GM13977 (cell line): ENCODE results near the gene KDM4C.

Experiments
- DNase-seq: peaks from one replicate; pipeline ENCODE4 v3.0.0; 2012; ENCODE audit warnings: low spot score
- in situ Hi-C: fragments of 300-500 bp; cut with MboI; formaldehyde crosslinking; loops from one replicate; pipeline ENCODE4 v1.12.0; 2022; ENCODE audit warnings: low sequenced_read_pairs, low pct_unique_long_range_greater_than_20kb, mixed read lengths, inconsistent platforms; ENCODE audit not compliant: unreplicated experiment
- TF ChIP-seq, protein P1 (sequence below): IDR thresholded peaks from 2 replicates; pipeline ENCODE4 v1.5.1; 2012; ENCODE audit warnings: mild to moderate bottlenecking, control low read depth; ENCODE audit not compliant: insufficient read depth; ENCODE audit errors: extremely low read depth, missing control alignments

KDM4C gene

DNA sequence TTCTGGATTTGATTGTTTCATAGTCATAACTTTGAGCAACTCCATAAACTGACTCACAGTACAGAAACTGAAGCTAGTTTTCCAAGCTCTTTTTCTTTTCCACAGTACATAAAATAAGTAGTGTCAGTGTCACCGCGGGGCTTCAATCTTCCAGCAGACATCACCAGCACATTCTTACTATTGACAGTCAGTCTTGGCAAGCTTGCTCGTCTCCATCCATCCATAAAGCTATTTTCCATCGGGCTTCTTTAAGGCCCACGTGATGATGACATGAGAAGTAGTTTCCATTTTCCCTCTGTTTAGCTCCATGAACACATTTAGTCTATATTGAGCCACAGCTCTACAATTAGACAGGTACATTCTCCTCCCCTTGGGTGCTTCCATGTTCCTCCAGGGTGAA, 443.4 kb downstream of the KDM4C start:
- no peak for DNase-seq
- in situ Hi-C loops, result no loop called here
- TF ChIP-seq, protein P1, sequence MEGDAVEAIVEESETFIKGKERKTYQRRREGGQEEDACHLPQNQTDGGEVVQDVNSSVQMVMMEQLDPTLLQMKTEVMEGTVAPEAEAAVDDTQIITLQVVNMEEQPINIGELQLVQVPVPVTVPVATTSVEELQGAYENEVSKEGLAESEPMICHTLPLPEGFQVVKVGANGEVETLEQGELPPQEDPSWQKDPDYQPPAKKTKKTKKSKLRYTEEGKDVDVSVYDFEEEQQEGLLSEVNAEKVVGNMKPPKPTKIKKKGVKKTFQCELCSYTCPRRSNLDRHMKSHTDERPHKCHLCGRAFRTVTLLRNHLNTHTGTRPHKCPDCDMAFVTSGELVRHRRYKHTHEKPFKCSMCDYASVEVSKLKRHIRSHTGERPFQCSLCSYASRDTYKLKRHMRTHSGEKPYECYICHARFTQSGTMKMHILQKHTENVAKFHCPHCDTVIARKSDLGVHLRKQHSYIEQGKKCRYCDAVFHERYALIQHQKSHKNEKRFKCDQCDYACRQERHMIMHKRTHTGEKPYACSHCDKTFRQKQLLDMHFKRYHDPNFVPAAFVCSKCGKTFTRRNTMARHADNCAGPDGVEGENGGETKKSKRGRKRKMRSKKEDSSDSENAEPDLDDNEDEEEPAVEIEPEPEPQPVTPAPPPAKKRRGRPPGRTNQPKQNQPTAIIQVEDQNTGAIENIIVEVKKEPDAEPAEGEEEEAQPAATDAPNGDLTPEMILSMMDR, result no peak

DNA sequence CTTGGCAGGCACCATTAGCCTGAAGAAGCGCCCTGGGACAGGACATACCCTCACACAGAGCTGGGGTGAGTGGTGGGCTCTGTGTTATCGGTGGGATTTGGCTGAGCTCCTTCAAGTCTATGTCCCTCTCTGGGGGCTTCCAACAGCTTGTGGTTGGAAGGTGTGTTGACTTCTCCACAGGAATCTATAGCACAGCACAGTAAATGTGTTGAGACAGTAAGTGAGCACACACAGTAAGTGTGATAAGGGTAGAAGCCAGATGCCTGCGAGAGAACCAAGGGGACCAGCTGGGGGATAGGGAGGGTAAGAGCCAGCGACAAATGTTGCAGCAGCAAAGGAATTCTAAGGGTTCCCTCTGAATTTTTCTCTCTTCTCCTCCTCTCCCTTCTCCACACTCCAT, 448.0 kb downstream of the KDM4C start:
- DNase-seq, result no peak
- TF ChIP-seq, protein P1, result no peak
- in situ Hi-C loops, result no loop called here

DNA sequence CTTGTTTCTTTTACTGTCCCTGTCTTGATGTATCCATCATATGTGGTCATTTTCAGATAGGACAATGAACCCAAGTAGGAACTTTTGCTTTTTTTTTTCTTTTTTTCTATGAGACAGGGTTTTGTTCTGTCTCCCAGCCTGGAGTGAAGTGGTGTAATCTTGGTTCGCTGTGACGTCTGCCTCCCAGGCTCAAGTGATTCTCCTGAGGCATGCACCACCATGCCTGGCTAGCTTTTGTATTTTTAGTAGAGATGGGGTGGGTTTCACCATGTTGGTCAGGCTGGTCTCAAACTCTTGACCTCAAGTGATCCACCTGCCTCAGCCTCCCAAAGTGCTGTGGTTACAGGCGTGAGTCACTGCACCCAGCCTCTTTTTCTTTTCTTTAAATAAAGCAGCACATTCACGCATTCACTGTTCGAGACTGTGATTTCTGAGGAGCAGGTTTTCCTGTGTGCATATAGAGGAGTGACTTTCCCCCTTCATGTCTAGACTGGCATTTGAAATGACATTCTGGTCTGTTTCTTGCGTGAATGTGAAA, 448.5 kb downstream of the KDM4C start:
- no peak for DNase-seq
- in situ Hi-C loops, result no loop called here
- TF ChIP-seq, protein P1, result no peak

- TF ChIP-seq, protein P1, result no peak
- in situ Hi-C loops, result no loop called here
- no peak for DNase-seq
Measured at GRCh38 chr9:7209016-7209715, 451.4 kb downstream of the KDM4C start.

DNA sequence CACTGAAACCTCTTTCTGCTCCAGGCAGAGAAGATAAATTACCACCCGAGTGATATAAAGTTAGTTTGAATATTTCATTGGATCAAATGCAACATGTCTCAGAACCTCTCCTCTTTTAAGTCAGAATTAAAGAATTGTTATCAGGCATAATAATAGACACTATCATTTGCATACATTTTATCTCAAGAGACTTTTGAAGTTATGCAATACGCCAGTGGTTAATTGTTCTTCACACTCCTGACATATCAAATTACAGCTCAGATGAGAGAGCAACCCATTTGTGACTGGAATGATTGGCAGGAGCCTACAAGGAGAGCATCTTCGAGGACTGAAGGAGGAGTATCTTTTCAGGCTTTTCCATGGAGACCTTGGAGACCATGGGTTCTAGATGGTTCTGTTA, 452.2 kb downstream of the KDM4C start:
- DNase-seq, result no peak
- TF ChIP-seq, protein P1, result no peak
- in situ Hi-C loops, result no loop called here

DNA sequence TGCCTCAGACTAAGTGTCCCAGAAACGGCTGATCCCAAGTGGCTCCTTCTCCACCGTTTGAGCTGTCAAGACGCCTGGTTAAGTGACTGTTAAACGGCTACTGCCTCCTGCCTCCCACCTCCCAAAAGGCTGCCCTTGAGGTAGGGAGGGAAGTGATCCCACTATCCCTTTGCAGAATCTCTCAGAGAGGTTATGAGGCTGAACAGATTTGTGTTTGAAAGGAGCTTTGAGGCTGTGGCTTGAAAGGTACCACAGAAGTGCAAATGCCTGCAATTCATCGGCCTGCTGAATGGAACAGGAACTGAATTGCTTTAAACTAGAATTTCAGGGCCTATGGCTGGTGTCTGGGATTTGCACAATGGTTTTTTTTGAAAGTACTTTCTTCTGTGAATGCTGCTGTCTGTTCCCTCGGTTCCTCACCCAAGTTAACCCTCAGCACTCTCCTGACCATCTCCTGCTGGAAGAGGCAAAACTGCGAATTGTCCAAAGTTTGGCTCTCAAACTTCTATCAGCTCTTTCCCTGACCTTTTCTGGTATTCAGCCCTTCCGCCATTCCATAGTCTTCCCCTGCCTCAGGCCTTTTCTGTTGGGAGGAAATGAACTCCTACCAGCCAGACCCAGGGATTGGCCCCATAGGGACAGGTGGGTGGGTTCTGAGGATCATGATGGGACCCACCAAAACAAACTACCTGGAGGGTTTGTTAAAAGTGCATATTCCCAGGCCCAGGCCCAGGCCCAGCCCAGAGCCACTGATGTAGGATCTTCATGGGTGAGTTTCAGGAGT, 453.3 kb downstream of the KDM4C start:
- in situ Hi-C loops, result no loop called here
- DNase-seq, result no peak

More for the DNA sequence above, 453.3 kb downstream of the KDM4C start:
- TF ChIP-seq, protein P1, result no peak
